Uterus (tissue), 4 donors: ENCODE data around the gene ITSN2. TPM values are rescaled to one million over a fixed set of nuclear protein-coding genes. Genes with fewer than 3 reads are reported as not detected.

ENCODE experiments used
- DNase-seq, 2 donors: peaks; one replicate each; pipeline ENCODE4 v3.0.0-alpha.2; 2019 to 2020
- H3K27ac ChIP-seq, 2 donors: fragments of 200-600 bp; sonication (generic); 1 replicate in 1 of 2; 2 replicates in 1 of 2; pipeline ENCODE4 v1.5.1; 2016 to 2018
- H3K27me3 ChIP-seq, 2 donors: fragments of 200-600 bp; sonication (generic); one replicate each; pipeline ENCODE4 v1.5.1; 2018 to 2019; ENCODE audit warnings: control low read depth in 1 of 2
- H3K36me3 ChIP-seq, 2 donors: fragments of 200-600 bp; sonication (generic); one replicate each; pipeline ENCODE4 v1.5.1; 2019; ENCODE audit warnings: control low read depth in 1 of 2
- H3K4me1 ChIP-seq, 2 donors: fragments of 200-600 bp; sonication (generic); one replicate each; pipeline ENCODE4 v1.5.1; 2018 to 2019; ENCODE audit warnings: control low read depth in 1 of 2
- H3K4me3 ChIP-seq, 2 donors: fragments of 200-600 bp; sonication (generic); 1 replicate in 1 of 2; 2 replicates in 1 of 2; pipeline ENCODE4 v1.5.1; 2018 to 2019; ENCODE audit warnings: mild to moderate bottlenecking in 1 of 2
- H3K9me3 ChIP-seq, 2 donors: fragments of 200-600 bp; sonication (generic); one replicate each; pipeline ENCODE4 v1.5.1; 2019; ENCODE audit warnings: control low read depth in 1 of 2
- POLR2A ChIP-seq, 2 donors: fragments of 450-650 bp; IDR thresholded peaks; one replicate each; pipeline ENCODE4 v1.6.1; 2016; ENCODE audit warnings: antibody characterized with exemption in 2 of 2, mild to moderate bottlenecking in 1 of 2, moderate library complexity in 1 of 2
- intact Hi-C: fragments of 100-400 bp; cut with DNase I; formaldehyde crosslinking; loops from one replicate; pipeline ENCODE4 v1.15.1; 2023; ENCODE audit warnings: low total_unique reads
- total RNA-seq, 4 donors: library from RNA; depleted of rRNA in 3 of 4; stranded (reverse); fragments of >200 nt in 3 of 4; gene quantifications; one replicate each; pipeline versions ENCODE4 v1.1.0 to v1.2.4, GENCODE V29; 2014 to 2023
- TF ChIP-seq, protein P1 (sequence below), 4 experiments: fragments of 200-600 bp in 2 of 4; fragments of 450-650 bp in 2 of 4; sonication (generic) in 2 of 4; IDR thresholded peaks; one replicate each; pipeline ENCODE4 v1.5.1; 2016 to 2019; ENCODE audit warnings: antibody characterized with exemption in 4 of 4, mild to moderate bottlenecking in 2 of 4, moderate library complexity in 1 of 4
- donor health status: DM: yes; HTN: yes; CAD: no.

Gene ITSN2
- total RNA-seq, 4 donors from 2014 or later: 11.0 to 71.9 (median 56.2) TPM

DNA sequence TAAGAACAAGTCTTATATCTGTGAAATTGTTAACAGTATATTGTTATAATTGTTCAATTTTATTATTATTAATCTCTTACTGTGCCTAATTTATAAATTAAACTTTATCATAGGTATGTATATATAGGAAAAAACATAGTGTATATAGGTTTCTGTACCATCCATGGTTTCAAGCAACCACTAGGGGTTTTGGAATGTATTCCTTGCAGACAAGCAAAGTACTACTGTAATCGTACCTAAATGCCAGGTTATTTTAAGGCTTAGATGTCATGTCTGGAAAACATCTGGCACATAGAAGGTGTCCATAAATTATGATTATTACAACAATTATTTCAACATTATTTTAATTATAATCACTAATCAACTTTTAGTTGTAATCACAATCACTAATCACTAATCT, 8.4 kb downstream of the ITSN2 start:
- no peak for DNase-seq
- no peak overlapping the region for H3K4me3 ChIP-seq
- no peaks in the 10 kb centered on the region for H3K9me3 ChIP-seq
- no peaks in the 10 kb centered on the region for H3K27me3 ChIP-seq
- TF ChIP-seq, protein P1, sequence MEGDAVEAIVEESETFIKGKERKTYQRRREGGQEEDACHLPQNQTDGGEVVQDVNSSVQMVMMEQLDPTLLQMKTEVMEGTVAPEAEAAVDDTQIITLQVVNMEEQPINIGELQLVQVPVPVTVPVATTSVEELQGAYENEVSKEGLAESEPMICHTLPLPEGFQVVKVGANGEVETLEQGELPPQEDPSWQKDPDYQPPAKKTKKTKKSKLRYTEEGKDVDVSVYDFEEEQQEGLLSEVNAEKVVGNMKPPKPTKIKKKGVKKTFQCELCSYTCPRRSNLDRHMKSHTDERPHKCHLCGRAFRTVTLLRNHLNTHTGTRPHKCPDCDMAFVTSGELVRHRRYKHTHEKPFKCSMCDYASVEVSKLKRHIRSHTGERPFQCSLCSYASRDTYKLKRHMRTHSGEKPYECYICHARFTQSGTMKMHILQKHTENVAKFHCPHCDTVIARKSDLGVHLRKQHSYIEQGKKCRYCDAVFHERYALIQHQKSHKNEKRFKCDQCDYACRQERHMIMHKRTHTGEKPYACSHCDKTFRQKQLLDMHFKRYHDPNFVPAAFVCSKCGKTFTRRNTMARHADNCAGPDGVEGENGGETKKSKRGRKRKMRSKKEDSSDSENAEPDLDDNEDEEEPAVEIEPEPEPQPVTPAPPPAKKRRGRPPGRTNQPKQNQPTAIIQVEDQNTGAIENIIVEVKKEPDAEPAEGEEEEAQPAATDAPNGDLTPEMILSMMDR (IDR thresholded peaks at IDR 0.05): peak in 1 of 4 experiments; percentile 5
- no peak for TF ChIP-seq POLR2A (IDR thresholded peaks at IDR 0.05)
- peaks cover 3 to 6% of the 10 kb centered on the region in 2 donors for H3K4me1 ChIP-seq
- H3K36me3 ChIP-seq: no peaks in the 10 kb centered on the region
- H3K27ac ChIP-seq: no peak overlapping the region
- intact Hi-C loops: no loop called here

DNA sequence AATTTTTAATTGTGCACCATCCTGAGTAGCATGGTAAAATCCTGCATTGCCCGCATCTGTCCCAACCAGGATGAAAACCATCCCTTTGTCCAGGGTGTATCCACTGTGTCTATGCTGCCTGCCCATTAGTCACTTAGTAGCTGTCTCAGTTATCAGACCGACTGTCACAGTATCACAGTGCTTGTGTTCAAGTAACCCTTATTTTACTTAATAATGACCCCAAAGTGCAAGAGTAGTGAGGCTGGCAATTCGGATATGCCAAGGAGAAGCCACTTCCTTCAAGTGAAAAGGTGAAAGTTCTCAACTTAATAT, 8.8 kb downstream of the ITSN2 start:
- Histone ChIP-seq H3K36me3 (no peaks in the 10 kb centered on the region), H3K27me3 (no peaks in the 10 kb centered on the region), H3K4me3 (no peak overlapping the region), H3K27ac (no peak overlapping the region), H3K9me3 (no peaks in the 10 kb centered on the region), H3K4me1 (peaks cover 3 to 6% of the 10 kb centered on the region in 2 donors)
- DNase-seq: no peak
- intact Hi-C loops: no loop called here
- no peak for TF ChIP-seq POLR2A (IDR thresholded peaks at IDR 0.05)
- TF ChIP-seq, protein P1 (IDR thresholded peaks at IDR 0.05): no peak

DNA sequence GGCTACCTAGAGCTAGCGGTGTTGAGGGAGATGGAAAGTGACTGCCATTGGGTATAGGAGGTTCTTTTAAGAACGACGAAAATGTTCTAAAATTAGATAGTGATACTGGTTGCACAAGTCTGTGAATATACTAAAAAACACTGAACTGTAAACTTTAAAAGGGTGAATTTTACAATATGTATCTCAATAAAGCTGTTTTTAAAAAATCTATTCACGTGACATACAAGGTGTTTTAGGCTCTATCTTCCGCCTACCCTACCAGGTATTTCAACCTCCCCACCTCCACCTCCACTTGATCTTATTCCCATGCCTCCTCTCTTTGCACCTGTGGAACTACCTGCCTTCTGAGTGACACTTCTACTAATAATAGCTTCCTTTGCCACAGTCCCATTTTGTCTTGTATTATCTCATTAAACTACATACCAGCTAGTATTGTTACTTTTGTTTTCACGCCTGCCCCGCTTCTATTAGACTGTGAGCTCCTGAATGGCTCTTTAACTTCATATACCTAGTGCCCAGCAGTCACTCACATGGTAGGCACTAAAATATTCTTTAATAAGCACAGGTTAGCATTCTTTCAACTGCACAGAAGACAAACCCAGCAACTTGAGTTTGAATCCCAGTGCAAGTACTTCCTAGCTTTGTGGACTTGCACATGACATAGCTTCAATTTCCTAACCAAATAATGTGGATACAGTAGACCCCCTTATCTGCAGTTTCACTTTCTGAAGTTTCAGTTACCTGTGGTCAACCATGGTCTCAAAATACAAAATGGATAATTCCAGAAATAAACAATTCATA, 9.3 kb downstream of the ITSN2 start:
- Histone ChIP-seq H3K27me3 (no peaks in the 10 kb centered on the region), H3K27ac (no peak overlapping the region), H3K4me3 (no peak overlapping the region), H3K9me3 (no peaks in the 10 kb centered on the region), H3K36me3 (no peaks in the 10 kb centered on the region), H3K4me1 (peaks cover 3 to 6% of the 10 kb centered on the region in 2 donors)
- TF ChIP-seq, protein P1 (IDR thresholded peaks at IDR 0.05): no peak
- TF ChIP-seq POLR2A (IDR thresholded peaks at IDR 0.05): no peak
- DNase-seq: no peak
- intact Hi-C loops: no loop called here

- Histone ChIP-seq H3K36me3 (no peaks in the 10 kb centered on the region), H3K4me1 (peaks cover 3 to 6% of the 10 kb centered on the region in 2 donors), H3K4me3 (no peak overlapping the region), H3K27me3 (no peaks in the 10 kb centered on the region), H3K27ac (no peak overlapping the region), H3K9me3 (no peaks in the 10 kb centered on the region)
- intact Hi-C loops: no loop called here
- DNase-seq: no peak
- TF ChIP-seq, protein P1 (IDR thresholded peaks at IDR 0.05): no peak
- TF ChIP-seq POLR2A (IDR thresholded peaks at IDR 0.05): no peak
These were observed 11.2 kb downstream of the ITSN2 start for GRCh38 chr2:24349097-24349496.

DNA sequence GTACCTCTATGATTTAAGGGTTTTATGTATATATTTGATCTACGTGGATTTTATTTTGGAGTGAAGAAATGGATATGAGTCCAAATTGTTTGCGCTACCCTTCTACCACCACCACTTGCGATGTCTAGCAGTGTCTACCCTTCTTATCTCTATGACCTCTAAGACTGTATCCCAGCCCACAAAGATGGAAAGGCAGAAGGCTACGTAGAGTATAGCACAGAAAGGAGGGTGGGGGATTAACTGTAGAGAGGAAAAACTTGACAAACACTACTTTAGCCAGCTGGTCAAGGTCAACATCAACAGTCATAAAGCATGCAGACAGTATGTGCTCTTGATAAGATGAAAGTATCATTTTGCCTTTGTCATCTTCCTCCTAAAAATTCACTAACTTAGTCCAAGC, 14.4 kb downstream of the ITSN2 start:
- Histone ChIP-seq H3K36me3 (no peaks in the 10 kb centered on the region), H3K4me1 (no peaks in the 10 kb centered on the region), H3K27ac (no peak overlapping the region), H3K4me3 (no peak overlapping the region), H3K9me3 (no peaks in the 10 kb centered on the region), H3K27me3 (no peaks in the 10 kb centered on the region)
- TF ChIP-seq, protein P1 (IDR thresholded peaks at IDR 0.05): no peak
- no peak for TF ChIP-seq POLR2A (IDR thresholded peaks at IDR 0.05)
- intact Hi-C loops: no loop called here
- no peak for DNase-seq
